Measurements from ENCODE around the gene KDF1.
"Not testable (repeated sequence)": the region's sequence is repeated elsewhere in the genome, so short reads cannot be mapped to it uniquely, and the experiment has no call there.

Gene KDF1

DNA sequence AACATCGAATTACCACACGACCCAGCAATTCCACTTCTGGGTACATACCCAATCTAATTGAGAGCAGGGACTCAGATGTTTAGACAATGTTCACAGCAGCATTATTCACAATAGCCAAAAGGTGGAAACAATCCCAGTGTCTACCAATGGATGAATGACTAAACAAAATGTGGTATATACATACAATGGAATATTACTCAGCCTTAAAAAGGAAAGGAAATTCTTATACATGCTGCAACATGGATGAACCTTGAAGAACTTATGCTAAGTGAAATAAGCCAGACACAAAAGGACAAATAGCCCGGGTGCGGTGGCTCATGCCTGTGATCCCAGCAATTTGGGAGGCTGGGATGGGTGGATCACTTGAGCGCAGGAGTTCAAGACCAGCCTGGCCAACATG lies 6.9 kb downstream of the KDF1 start:
- DNase-seq, result no peak

GRCh38 chr1:26951821-26952497 lies 8.3 kb downstream of the KDF1 start:
- DNase-seq, result no peak

DNA sequence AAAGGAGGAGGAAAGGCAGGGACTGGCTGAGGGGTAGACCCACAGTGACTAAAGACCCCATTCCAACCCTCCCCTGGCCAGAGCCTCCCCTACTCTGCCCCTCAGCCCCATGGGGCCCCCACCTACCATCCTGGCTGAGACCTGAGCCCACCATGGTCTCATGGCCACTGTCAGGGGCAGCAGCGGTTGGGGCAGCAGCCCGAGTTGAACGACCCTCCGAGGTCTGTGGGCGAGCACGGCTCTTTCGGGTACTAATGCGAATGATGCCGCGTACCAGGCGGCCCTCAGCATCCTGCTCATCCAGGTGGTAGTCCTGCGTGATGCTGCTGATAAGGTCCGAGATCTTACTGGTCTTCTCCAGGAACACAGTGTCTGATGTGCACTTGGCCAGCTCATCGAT lies 9.1 kb downstream of the KDF1 start:
- DNase-seq, result no peak

DNA sequence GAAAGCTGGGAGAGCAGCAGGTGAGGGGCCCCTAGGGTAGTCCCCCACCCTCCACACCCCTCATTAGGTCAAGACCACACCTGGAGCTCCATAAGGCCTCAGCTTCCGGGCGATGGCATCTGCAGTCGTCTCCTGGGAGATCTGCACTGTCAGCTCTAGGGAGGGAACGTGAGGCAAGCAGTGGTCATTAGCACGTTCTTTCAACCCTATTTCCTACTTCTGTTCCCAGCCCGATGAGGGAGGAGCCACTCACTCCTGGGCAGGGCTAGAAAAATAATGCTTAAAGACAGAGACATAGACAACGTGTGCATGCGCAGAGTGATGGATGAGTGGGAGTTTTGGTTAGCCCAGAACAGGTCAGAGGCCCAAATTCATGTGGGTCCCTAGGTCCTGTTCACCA lies 9.7 kb downstream of the KDF1 start:
- DNase-seq, result no peak

- no peak for DNase-seq
Observed at GRCh38 chr1:26949926-26950319, 10.3 kb downstream of the KDF1 start.

DNA sequence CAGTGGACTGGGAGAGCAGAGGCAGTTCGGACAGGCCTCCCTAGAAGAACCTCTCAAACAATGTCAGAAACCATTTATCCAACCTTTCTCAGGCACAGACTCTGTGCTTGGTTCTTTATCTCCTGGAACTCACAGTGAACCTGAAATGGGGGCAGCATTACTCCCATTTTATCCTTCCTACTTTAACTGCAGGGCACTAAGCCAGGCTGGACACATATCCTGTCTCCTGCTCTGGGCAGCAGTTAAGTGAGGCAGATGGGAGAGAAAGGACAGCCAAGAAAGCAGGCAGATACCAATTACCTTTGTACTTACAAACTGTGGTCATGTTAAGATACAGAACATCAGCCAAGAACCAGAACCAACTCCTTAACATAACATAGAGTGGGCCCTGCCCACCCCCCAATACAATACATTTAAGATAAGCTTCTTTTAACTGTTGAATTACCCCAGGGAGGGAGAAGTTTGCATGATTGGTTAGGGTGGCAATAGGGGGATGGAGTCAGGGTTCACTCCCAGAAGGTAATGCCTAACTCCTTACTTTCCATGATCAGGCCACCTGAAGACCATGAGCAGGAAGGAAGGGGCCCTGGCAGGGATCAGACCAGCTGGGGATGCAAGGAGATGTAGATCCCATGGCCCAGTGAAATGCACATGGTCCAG lies 10.9 kb downstream of the KDF1 start:
- DNase-seq, result no peak

GRCh38 chr1:26948725-26949057 lies 11.6 kb downstream of the KDF1 start:
- DNase-seq, result not testable (repeated sequence)

DNA sequence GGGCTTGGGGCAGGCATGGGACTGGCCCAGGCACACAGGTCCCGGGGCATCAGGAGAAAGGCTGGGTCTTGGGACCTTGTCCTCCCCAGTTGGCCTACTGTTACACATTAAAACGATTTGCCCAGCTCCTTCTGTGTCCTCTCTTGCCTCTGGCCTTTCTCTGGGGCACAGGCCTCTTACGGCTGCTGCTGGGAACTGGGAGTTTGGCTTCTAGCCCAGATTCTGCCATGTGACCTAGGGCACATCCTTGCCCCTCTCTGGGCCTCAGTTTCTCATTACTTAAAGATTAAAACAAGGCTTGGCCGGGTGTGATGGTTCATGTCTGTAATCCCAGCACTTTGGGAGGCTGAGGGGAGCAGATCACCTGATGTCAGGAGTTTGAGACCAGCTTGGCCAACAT lies 14.0 kb downstream of the KDF1 start:
- no peak for DNase-seq

GRCh38 chr1:26945728-26946127 lies 14.5 kb downstream of the KDF1 start:
- DNase-seq, result no peak

DNA sequence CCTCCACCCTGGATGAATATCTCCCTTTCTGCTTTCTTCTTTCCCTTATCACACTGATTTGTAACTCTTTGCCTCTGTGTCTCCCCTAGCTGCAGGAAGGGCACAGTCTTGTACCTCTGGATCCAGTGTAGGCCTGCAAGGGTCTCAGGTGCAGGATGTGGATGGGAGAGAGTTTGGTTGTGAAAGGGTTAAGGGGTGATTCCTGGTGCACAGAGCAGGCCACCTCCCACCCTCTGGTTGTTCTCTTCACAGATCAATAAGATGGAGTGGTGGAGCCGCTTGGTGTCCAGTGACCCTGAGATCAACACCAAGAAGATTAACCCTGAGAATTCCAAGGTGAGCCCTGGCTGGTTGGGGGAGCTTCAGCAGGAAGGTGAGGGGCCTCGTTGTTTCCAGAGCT lies 15.1 kb downstream of the KDF1 start:
- DNase-seq, result no peak

GRCh38 chr1:26942656-26943055 lies 17.6 kb downstream of the KDF1 start:
- DNase-seq, result no peak

DNA sequence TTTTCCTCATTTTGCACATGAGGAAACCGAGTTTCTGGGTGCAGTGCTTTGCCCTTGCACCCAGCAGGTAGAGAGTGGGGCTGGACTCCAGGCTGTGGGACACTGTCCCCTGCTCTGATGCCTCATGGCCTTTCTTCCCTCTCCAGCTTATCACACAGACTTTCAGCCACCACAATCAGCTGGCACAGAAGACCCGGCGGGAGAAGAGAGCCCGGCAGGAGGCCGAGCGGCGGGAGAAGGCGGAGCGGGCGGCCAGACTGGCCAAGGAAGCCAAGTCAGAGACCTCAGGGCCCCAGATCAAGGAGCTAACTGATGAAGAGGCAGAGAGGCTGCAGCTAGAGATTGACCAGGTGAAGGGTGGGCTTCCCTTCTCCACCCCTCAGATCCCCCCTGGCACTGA lies 19.0 kb downstream of the KDF1 start:
- no peak for DNase-seq

GRCh38 chr1:26938659-26939025 lies 21.6 kb downstream of the KDF1 start:
- no peak for DNase-seq

DNA sequence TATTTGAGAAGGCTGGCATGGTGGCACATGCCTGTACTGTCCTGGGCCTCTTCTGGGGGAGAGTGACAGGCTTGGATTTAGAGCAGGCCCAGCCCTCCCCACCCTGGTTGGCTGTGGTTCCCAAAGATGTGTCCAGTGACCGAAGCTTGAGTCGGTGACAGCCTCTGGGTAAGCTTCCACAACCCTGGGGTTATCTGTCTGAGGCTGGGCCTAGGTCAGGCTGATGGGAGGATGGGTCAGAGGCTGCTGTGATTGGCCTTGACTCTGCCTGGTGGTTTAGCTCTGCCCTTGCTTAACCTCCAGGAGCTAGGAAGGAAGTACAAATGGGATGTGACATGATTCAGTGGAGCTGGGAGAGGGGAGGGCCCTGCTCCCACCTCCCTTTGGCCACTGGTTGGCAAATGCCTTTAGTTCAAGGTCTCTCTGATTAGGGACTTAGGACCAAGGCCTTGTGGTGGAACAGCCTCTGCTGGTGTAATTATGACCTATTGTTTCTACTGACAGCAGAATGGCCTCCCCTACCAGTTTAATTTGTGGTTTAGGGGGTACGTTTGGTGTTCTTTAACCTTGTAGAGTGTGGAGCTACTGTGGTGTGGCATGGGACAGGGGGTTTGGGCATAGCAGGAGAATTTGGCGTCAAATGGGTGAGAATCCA lies 22.1 kb downstream of the KDF1 start:
- no peak for DNase-seq

GRCh38 chr1:26936823-26937222 lies 23.4 kb downstream of the KDF1 start:
- no peak for DNase-seq

DNA sequence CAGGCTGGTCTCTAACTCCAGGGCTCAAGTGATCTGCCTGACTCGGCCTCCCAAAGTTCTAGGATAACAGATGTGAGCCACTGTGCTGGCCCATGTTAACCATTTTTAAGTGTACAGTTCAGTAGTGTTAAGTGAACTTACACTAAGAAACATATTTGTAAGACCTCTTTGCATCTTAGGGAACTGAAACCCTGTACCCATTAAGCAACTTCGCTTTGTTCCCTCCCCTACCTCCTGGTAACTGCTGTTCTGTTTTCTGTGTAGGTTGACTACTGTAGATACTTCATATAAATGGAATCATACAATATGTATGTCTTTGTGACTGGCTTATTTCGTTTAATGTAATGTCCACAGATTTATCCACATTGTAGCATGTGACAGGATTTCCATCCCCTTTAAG lies 27.7 kb downstream of the KDF1 start:
- DNase-seq, result no peak

- no peak for DNase-seq
Observed at GRCh38 chr1:26923711-26924110, 36.6 kb downstream of the KDF1 start.

DNA sequence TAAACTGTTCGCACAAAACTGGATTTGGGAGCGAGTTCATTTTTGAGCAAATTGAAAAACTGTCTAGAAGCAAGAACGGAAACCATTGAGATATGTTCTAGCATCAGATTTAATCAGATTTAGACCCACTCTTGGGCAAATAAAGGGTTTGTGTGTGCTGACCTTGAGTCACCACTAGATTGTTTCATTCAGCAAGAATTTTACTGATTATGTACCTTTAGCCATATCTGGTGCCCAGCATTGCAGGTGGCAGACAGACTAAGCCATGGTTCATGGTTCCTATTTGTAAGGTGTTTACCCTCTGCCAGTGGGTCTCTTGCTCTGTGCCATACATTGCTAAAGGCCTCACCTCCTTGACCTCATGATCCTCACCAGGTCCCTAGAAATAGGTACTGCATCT lies 37.4 kb downstream of the KDF1 start:
- DNase-seq, result no peak

- DNase-seq, result no peak
Observed at GRCh38 chr1:26922431-26922729, 37.9 kb downstream of the KDF1 start.

- DNase-seq, result peak; percentile 97
Observed at GRCh38 chr1:26921540-26922430, 38.5 kb downstream of the KDF1 start, which contains the start of gene NUDC. NUDC (plus strand) TSS chr1:26921743; CDS start chr1:26921849, 106 bp downstream.

GRCh38 chr1:26921126-26921539 lies 39.1 kb downstream of the KDF1 start:
- no peak for DNase-seq

DNA sequence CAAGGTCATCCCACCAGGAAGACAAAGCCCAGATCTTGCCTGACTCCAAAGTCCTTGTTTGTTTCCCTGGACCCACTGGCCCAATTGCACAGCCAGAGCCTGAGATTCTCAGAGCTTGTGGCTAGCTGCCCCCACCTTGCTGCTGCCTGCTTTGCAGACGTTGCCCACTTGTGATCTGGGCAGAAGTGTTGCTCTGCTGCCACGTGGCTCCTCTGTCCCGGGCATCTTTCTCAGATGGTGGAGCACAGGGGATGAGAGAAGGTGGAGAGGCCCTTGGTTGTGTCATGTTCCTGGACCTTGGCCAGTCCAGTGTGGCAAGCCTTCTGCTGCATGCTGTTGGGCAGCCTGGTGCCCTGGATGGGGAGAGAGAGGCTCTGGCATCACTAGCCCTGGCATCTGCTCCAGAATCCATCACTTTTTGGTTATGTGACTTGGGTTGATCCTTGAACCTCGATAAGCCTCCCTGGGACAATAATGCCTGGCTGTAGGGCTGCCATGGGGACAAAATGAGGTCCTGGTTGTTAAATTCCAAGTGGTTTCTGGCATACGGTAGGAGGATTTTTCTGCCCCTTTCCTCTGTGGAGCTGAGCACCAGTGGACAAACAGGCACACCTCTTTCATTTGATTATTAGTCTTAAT lies 44.9 kb downstream of the KDF1 start:
- DNase-seq, result no peak

Measured in KG1 (cell line).